GM18526 (cell line): ENCODE measurements around the gene ABCG4.

Experiments
- POLR2A ChIP-seq: IDR thresholded peaks from 3 replicates; pipeline ENCODE4 v1.6.1; 2011; ENCODE audit not compliant: insufficient read length; ENCODE audit errors: extremely low read depth

ABCG4 gene

DNA sequence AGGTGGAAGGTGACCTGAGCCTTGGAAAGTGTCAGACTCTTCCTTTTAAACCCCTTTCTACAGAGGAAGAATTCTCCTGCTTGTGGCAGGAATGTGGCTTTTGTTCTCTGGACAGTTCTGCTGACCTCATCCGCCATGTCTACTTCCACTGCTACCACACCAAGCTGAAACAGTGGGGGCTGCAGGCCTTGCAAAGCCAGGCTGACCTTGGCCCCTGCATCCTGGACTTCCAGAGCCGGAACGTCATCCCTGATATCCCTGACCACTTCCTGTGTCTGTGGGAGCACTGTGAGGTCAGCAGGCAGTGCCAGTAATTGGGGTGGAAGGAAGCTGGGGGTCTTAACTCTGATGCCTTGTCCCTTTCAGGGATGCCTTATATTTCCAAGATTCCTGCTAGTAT is 18.2 kb upstream of the ABCG4 start:
- TF ChIP-seq POLR2A: no peak

DNA sequence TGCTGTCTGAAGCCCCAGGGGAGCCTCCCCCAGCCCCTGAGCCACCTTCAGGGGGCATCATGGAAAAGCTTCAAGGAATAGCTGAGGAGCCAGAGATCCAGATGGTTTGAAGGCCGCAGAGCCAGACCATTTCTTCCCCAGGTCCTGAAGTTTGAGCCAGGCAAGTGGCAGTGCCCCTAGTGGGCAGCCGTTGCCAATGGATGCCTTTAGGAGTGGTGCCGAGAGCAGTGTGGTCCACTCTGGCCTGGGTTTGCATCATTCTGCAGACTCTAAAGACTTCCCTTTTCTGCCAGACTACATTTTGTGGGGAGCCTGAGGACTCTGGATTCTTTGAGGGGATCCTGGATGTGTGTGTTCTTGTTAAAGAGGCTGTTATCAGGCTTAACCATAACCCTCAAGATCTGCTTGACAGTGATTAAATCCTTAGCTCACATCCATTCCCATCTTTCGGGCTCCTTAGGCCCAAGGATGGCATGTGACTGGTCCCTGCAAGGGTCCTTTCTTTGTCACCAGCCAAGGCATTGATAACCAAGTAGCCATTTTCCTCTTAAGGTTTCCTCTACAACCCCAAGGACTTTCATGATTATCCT is 14.4 kb upstream of the ABCG4 start:
- TF ChIP-seq POLR2A: no peak

DNA sequence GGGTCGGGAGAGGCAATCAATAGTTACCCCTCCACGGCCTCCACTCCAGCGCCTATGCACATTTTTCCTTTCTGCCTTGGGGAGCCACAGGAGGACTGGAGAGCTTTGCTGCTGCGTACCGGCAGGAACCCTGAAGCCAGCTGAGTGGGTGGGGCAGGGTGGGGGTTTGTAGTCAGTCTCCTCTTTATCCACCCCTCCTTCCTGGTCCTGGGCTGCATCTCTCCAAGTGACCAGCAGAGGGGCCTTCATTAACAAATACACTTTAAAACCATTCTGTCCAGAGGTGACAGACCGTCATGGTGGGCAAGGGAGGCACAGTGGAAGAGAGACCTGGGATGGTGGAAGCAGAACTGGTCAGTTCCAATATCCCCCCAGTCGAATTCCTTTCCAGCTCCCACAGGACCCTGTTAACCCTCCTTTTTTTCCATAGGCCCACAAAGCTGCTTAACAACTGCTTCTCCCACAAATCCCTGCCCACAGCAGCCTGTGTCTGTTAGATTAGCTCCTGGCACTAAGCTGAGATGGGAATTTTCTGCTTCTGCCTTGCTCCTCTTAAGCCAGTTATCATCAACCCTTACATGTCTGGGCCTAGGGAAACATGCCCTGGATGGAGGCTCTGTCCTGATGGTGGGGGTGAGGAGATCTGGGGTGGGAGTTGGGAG is 3.9 kb upstream of the ABCG4 start:
- no peak for TF ChIP-seq POLR2A

DNA sequence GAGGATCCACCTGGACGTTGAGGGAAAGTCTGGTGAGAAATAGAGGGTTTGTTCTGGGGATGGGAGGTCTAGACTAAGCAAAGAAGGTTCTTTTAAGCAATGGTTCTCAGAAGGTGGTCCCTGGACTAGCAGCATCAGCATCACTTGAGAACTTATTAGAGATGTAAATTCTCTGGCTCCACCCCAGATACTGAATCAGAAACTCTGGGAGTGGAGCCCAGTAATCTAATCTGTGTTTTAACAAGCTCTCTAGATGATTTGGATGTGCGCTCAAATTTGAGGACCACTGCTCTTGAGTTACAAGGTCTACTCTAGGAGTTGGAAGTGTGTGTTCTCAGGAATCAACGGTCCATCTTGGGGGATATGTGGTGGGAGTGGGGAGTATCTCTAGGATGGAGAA is 3.3 kb upstream of the ABCG4 start:
- no peak for TF ChIP-seq POLR2A

DNA sequence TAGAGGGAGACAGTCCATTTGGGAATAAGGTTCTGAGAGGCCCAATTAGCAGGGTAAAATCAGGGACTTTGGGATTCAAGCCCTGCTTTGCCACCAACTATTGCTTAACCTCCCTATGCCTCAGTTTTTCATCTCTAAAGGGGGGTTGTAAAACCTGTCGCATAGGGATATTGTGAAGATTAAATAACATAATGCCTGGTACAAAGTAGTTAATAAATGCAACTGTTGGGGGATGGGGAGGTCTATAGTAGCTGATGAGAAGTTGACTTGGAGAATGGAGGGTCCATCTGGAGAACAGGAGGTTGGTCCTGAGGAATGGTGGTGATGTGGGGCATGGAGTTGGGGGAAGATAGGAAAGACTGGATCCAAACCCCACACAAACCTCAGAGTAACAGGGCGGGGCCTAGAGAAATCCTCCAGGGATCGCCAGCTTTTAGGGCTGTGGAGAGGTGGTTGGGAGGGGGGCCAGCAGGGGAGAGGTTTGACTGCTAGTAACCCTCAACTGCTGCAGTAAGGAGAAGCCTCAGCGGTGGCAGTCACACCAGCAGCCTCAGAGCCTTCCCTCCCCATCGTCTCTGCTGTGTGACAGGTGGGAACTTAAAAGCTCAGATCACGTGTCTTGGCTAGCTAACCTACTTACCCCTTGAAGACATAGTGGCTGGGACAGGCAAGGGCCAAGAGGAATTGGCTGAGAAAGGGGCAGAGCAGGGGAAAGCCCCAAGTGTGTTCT is 1.1 kb upstream of the ABCG4 start:
- TF ChIP-seq POLR2A: no peak

DNA sequence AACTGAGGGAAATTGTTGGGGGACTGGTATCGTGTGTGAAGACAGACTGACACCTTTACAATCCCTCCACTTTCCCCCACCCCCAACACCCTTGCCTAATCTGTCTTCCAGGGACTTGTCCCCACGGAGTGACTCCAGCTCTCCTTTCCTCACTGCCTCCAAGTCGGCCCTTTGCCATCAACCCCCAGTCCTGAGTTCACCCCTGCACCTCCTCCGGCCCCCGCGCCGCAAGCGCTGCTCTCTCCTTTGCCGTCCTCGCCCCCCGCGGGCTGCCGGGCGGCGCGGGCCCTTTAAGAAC is 183 bp upstream of the ABCG4 start:
- TF ChIP-seq POLR2A: no peak

DNA sequence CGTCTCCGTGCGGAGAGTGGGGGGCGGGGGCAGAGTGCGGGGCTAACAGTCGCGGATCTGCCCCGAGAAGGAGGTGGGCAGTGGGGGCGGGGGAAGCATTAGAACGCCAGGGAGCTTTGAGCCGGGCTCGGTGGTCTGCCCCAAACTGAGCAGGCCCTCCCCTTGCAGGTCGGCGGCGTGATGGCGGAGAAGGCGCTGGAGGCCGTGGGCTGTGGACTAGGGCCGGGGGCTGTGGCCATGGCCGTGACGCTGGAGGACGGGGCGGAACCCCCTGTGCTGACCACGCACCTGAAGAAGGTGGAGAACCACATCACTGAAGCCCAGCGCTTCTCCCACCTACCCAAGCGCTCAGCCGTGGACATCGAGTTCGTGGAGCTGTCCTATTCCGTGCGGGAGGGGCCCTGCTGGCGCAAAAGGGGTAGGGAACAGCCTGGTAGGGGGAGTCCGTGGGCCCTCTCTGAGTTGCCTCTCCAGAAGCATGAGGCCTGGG is 979 bp downstream of the ABCG4 start:
- TF ChIP-seq POLR2A: no peak

DNA sequence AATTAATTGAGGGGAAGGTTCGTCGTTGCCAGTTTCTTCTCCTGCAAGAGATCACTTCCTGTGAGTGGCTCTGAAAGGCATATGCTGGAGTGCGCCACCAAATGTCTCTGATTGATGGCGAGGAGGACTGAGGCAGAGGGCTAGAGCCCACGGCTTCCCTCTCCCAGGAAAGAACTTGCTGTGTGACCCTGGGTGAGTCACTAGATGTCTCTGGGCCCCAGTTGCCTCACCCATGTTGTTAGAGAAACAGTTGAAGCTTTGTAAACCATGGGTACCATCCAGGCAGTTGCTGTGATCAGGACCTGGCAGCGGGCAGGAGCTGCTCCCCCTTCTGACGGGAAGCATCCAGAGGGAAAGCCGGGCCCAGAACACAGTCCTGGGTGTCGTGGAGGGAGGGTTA is 3.2 kb downstream of the ABCG4 start:
- no peak for TF ChIP-seq POLR2A

DNA sequence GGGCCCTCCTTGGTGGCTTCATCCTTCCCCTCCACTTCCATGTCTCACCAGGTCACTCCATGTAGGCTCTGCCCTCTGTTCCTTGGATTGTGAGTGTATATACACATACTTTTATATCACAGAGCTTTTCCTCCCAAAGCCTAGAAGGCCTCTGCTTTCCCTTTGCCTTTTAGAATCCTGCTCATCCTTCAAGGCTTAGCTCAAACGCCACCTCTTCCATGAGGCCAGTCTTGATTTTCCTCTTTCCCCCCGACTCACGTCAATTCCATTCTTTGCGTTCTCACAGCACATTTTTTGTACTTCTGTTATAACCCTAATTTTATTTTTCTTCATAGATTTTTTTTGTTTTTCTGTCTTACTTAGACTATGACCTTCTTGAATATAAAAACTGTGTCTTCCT is 3.8 kb downstream of the ABCG4 start:
- no peak for TF ChIP-seq POLR2A

DNA sequence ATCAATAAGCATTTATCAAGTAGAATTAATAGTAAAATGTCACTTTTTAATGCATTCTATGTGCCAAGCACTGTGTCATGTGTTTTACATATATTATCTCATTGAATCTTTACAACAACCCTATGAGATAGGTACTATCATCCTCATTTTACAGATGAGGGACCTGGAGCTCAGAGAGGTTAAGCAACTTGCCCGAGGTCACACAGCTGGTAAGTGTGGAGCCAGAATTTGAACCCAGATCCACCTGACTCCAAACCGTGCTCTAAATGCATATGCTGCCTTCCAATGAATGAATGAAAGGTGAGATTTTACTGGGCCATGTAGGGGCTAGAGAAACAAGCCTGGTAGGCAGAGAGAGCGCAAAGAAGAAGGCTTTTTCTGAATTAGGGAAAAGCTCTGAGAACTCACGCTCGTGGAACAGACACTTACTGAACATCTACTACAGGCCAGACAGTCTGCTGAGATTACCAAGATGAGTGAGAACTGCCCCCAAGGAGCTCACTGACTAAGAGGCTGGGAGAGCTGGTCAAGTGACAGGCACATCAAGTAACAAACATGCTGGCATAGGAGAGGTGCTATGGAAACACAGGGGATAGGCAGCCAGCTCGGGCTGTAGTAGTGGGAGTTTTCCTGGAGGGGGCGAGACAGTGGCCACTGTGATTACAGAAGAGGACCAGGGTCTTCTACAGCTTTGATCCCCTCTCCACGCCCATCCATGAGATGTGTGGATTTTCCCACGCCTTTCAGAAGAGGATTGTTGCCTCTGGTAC is 4.4 kb downstream of the ABCG4 start:
- TF ChIP-seq POLR2A: no peak

DNA sequence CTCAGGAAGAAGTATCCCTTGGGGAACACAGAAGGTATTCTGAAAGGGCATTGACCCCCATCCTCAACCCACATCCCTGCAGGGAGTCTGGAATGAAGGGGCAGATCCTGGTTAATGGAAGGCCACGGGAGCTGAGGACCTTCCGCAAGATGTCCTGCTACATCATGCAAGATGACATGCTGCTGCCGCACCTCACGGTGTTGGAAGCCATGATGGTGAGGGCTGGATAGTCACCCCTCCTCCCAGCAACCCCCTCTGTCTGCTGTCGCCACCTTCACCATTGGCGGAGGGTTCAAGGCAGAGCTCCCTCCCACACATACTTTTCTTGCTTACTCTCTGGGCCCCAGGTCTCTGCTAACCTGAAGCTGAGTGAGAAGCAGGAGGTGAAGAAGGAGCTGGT is 5.3 kb downstream of the ABCG4 start:
- TF ChIP-seq POLR2A: no peak

DNA sequence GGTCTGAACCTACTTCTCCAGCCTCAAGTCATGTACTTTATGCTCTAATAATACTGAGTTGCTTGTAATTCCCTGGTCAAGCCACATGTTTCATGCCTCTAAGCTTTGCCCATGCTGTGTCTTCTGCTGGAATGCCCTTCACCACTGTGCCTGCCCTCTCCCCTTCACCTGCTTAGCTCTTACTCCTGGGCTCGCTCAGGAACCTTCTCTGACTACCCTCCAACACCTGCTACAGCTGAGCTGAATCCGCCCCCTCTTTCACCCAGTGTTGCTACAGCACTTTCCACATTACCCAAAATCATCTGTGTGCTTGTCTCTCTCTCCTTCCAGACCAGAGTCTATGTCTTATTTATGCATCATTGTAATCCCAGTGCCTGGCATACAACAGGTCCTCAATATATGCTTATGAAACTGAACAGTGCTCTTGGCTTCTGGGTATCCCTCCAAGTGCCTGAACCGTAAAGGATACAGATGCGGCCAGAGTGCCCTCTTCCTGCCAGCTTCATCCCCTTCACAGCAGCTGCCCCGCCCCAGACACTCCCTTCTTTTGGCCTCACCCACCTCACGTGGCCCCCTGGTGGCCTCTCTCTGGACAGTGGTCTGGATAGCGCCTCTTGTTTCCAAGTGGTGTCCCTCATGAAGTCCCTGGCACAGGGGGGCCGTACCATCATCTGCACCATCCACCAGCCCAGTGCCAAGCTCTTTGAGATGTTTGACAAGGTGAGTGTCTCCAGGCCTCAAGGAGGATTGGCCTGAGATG is 7.1 kb downstream of the ABCG4 start:
- TF ChIP-seq POLR2A: no peak

DNA sequence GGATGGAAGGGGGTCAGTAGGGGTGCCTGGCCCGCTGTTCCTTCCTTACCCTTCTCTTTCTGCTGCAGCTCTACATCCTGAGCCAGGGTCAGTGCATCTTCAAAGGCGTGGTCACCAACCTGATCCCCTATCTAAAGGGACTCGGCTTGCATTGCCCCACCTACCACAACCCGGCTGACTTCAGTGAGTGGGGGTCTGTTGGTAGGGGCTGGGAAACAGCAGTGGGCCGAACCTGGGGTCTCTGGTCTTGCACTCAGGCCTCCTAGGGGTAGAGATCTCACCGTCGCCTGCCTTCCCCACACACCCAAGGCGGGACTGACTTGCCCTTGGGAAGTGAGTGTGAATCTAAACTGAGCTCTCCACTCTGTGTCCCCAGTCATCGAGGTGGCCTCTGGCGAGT is 7.6 kb downstream of the ABCG4 start:
- TF ChIP-seq POLR2A: no peak

DNA sequence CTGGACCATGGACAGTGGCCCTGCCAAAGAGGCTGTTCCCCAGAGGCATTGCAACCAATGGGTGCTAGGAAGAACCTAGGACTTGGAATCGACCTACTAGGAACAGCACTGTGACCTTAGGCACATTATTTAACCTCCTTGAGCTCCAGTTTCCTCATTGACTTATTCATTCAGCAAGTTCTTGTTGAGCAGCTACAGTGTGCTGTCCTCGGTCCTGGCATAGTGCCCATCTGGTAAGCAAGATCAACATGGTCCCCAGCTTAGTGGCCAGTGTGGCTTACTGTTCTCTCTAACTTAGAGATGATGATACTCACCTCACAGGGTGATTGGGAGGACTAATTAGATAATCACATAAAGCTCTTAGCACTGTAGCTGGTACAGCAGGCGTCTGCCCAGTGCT is 8.2 kb downstream of the ABCG4 start:
- TF ChIP-seq POLR2A: no peak

DNA sequence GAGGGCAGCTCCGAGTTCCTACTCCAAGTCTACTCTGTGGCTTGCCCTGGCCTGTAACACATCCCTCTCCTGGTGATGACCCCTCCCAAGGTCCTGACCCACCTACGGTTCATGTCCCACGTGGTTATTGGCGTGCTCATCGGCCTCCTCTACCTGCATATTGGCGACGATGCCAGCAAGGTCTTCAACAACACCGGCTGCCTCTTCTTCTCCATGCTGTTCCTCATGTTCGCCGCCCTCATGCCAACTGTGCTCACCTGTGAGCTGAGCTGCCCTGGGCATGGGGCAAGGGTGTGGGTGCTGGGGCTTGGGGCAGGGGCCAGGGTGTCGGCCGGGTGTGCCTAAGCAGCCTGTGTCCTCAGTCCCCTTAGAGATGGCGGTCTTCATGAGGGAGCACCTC is 9.6 kb downstream of the ABCG4 start:
- TF ChIP-seq POLR2A: no peak

DNA sequence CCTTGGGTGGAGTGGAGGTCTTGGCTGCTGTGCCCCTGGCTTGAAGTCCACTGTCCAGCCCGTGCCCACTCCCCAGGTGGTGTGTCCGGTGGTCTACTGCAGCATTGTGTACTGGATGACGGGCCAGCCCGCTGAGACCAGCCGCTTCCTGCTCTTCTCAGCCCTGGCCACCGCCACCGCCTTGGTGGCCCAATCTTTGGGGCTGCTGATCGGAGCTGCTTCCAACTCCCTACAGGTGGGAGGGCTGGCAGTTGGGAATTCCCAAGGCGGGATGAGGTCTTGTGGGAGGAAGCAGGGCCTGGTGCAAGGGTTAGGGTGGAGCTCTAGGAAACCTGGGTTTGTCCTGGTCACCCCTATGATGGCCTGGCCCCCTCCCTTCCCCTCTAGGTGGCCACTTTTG is 11.3 kb downstream of the ABCG4 start:
- no peak for TF ChIP-seq POLR2A

DNA sequence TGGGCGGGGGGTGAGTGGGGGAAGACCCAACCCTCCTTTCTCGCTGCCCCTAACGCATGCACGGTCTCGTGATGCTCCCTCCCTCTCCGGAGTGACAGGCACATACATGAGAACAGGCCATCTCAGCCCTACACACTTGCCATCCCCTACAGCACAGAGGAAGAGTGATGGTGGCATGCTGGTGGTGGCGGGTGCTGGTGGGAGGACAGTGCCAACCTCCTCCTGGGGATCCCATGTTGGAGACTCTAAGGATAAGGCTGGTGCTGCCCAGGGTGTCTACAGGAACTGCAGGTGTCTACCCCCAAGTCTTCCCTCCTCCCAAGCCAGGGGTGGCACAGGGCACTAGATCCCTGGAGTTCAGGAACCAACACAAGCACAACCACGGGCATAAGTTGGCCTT is 13.0 kb downstream of the ABCG4 start:
- TF ChIP-seq POLR2A: no peak
